IMR-90 (cell line): ENCODE results near the gene SLC44A1. TPM values are rescaled to one million over a fixed set of nuclear protein-coding genes. Genes with fewer than 3 reads are reported as not detected.

ENCODE experiments used
- ATAC-seq: fragments of 200-7000 bp; cut with Tn5 transposase; 2 replicates; pipeline ENCODE4 v1.9.1; 2020; ENCODE audit warnings: low read depth, mild to moderate bottlenecking, moderate library complexity
- BruUV-seq: library from RNA; stranded (reverse); fragments of 400-500 nt; replicated peaks from 2 replicates; lab custom pipeline; 2021; lab: Mats Ljungman, UMichigan
- CTCF ChIA-PET: fragments of 300-600 bp; formaldehyde crosslinking; extraction: SDS; loops from one replicate; lab custom pipeline; 2021; ENCODE audit warnings: antibody characterized with exemption; lab: Yijun Ruan, JAX
- POLR2A ChIA-PET: fragments of 300-600 bp; sonication (Branson Sonifier 250); formaldehyde crosslinking; loops from one replicate; lab custom pipeline; 2022; ENCODE audit warnings: antibody characterized with exemption; ENCODE audit not compliant: unreplicated experiment; lab: Charles Lee
- DNase-seq: peaks from one replicate; pipeline ENCODE4 v3.0.0; 2013
- H2AFZ ChIP-seq: replicated peaks from 2 replicates; pipeline ENCODE3; 2013; ENCODE audit warnings: low read length, mild to moderate bottlenecking; ENCODE audit not compliant: poor library complexity
- H2AK5ac ChIP-seq: 2 replicates; pipeline ENCODE4 v1.6.1; 2013; ENCODE audit warnings: low read depth, low read length, inconsistent platforms
- H2AK9ac ChIP-seq: replicated peaks from 2 replicates; pipeline ENCODE3; 2013; ENCODE audit warnings: mild to moderate bottlenecking, low read depth, low read length, moderate library complexity; ENCODE audit not compliant: poor library complexity
- H2BK120ac ChIP-seq: 2 replicates; pipeline ENCODE4 v1.6.1; 2013; ENCODE audit warnings: low read depth, low read length, inconsistent platforms
- H2BK15ac ChIP-seq: 3 replicates; pipeline ENCODE4 v1.6.1; 2013; ENCODE audit warnings: low read depth, low read length, inconsistent platforms
- H2BK20ac ChIP-seq: 2 replicates; pipeline ENCODE4 v1.6.1; 2013; ENCODE audit warnings: low read depth, mild to moderate bottlenecking, inconsistent platforms, low read length, moderate library complexity
- H2BK5ac ChIP-seq: 2 replicates; pipeline ENCODE4 v1.6.1; 2013; ENCODE audit warnings: mild to moderate bottlenecking, low read depth, low read length, inconsistent platforms; ENCODE audit not compliant: poor library complexity, severe bottlenecking
- H3K14ac ChIP-seq: replicated peaks from 2 replicates; pipeline ENCODE4 v1.6.1; 2013; ENCODE audit warnings: low read depth, low read length, inconsistent platforms
- H3K18ac ChIP-seq: 2 replicates; pipeline ENCODE4 v1.6.1; 2013; ENCODE audit warnings: low read depth, low read length, control low read depth
- H3K23ac ChIP-seq: 2 replicates; pipeline ENCODE4 v1.6.1; 2013; ENCODE audit warnings: low read depth, low read length, inconsistent platforms
- H3K27ac ChIP-seq: 2 replicates; pipeline ENCODE4 v1.5.1; 2013; ENCODE audit warnings: mild to moderate bottlenecking, control low read depth, low read length; ENCODE audit not compliant: insufficient read depth
- H3K27me3 ChIP-seq: 2 replicates; pipeline ENCODE4 v1.6.1; 2013; ENCODE audit warnings: low read length; ENCODE audit not compliant: control insufficient read depth, insufficient read depth
- H3K36me3 ChIP-seq: 2 replicates; pipeline ENCODE4 v1.6.1; 2013; ENCODE audit warnings: low read length, mixed read lengths; ENCODE audit not compliant: control insufficient read depth, insufficient read depth
- H3K4ac ChIP-seq: 2 replicates; pipeline ENCODE4 v1.6.1; 2013; ENCODE audit warnings: low read depth, low read length, inconsistent platforms
- H3K4me1 ChIP-seq: 2 replicates; pipeline ENCODE4 v1.6.1; 2013; ENCODE audit warnings: low read length, mixed read lengths; ENCODE audit not compliant: control insufficient read depth, insufficient read depth
- H3K4me2 ChIP-seq: 2 replicates; pipeline ENCODE4 v1.6.1; 2013; ENCODE audit warnings: low read depth, mild to moderate bottlenecking, control low read depth, low read length, moderate library complexity
- H3K4me3 ChIP-seq: 2 replicates; pipeline ENCODE4 v1.5.1; 2013; ENCODE audit warnings: low read depth, mild to moderate bottlenecking, control low read depth, low read length, moderate library complexity; ENCODE audit not compliant: insufficient read depth
- H3K56ac ChIP-seq: 2 replicates; pipeline ENCODE4 v1.6.1; 2013; ENCODE audit warnings: low read length, inconsistent platforms; ENCODE audit not compliant: insufficient read depth; ENCODE audit errors: extremely low read depth
- H3K79me1 ChIP-seq, 2 experiments: 2 replicates each; pipeline ENCODE4 v1.6.1; 2013; ENCODE audit warnings: low read length in 2 of 2, inconsistent platforms in 1 of 2, low read depth in 1 of 2
- H3K9ac ChIP-seq: 2 replicates; pipeline ENCODE4 v1.6.1; 2013; ENCODE audit warnings: low read depth, low read length, control low read depth
- H3K9me1 ChIP-seq: 2 replicates; pipeline ENCODE4 v1.6.1; 2013; ENCODE audit warnings: low read length, inconsistent platforms; ENCODE audit not compliant: insufficient read depth
- H3K9me3 ChIP-seq: 2 replicates; pipeline ENCODE4 v1.6.1; 2013; ENCODE audit warnings: low read length; ENCODE audit not compliant: control insufficient read depth, insufficient read depth
- H4K20me1 ChIP-seq: 2 replicates; pipeline ENCODE4 v1.6.1; 2013; ENCODE audit warnings: low read length, inconsistent platforms; ENCODE audit not compliant: insufficient read depth
- H4K5ac ChIP-seq: 2 replicates; pipeline ENCODE4 v1.6.1; 2013; ENCODE audit warnings: mild to moderate bottlenecking, low read depth, low read length, control low read depth
- H4K8ac ChIP-seq, 2 experiments: 2 replicates each; pipeline ENCODE4 v1.6.1; 2013; ENCODE audit warnings: low read depth in 2 of 2, low read length in 2 of 2, control low read depth in 1 of 2, inconsistent platforms in 1 of 2
- H4K91ac ChIP-seq: 2 replicates; pipeline ENCODE4 v1.6.1; 2013; ENCODE audit warnings: low read depth, low read length, inconsistent platforms; ENCODE audit not compliant: insufficient read depth
- BHLHE40 ChIP-seq: fragments of 150-350 bp; IDR thresholded peaks from 2 replicates; pipeline ENCODE4 v1.6.1; 2016; ENCODE audit warnings: mild to moderate bottlenecking, low read depth, low read length
- CEBPB ChIP-seq: IDR thresholded peaks from 2 replicates; pipeline ENCODE4 v1.6.1; 2012; ENCODE audit warnings: low read depth, low read length, improper control_type of control experiment
- CHD1 ChIP-seq: IDR thresholded peaks from 2 replicates; pipeline ENCODE4 v1.6.1; 2012; ENCODE audit warnings: low read depth, low read length, improper control_type of control experiment
- CTCF ChIP-seq: conservative IDR thresholded peaks from 2 replicates; pipeline ENCODE4 v1.5.1; 2012; ENCODE audit warnings: mild to moderate bottlenecking, low read depth, low read length, improper control_type of control experiment
- ELK1 ChIP-seq: fragments of 150-350 bp; IDR thresholded peaks from 2 replicates; pipeline ENCODE4 v1.6.1; 2016; ENCODE audit warnings: low read depth, mild to moderate bottlenecking, low read length, moderate library complexity, borderline replicate concordance
- FOS ChIP-seq: fragments of 150-350 bp; IDR thresholded peaks from 2 replicates; pipeline ENCODE4 v1.6.1; 2016; ENCODE audit warnings: low read depth, low read length
- MAFK ChIP-seq: IDR thresholded peaks from 2 replicates; pipeline ENCODE4 v1.6.1; 2012; ENCODE audit warnings: low read depth, low read length, improper control_type of control experiment
- MAZ ChIP-seq: IDR thresholded peaks from 2 replicates; pipeline ENCODE4 v1.6.1; 2012; ENCODE audit warnings: low read depth, mild to moderate bottlenecking, low read length, improper control_type of control experiment, moderate library complexity, borderline replicate concordance
- MXI1 ChIP-seq: IDR thresholded peaks from 2 replicates; pipeline ENCODE4 v1.6.1; 2012; ENCODE audit warnings: low read depth, mild to moderate bottlenecking, low read length, moderate library complexity, borderline replicate concordance
- NFE2L2 ChIP-seq: fragments of 150-350 bp; IDR thresholded peaks from 2 replicates; pipeline ENCODE4 v1.6.1; 2016; ENCODE audit warnings: low read depth, mild to moderate bottlenecking, low read length
- POLR2A ChIP-seq: IDR thresholded peaks from 2 replicates; pipeline ENCODE4 v1.6.1; 2012; ENCODE audit warnings: mild to moderate bottlenecking, low read depth, low read length
- RAD21 ChIP-seq: IDR thresholded peaks from 2 replicates; pipeline ENCODE4 v1.6.1; 2012; ENCODE audit warnings: low read length, improper control_type of control experiment
- RCOR1 ChIP-seq: IDR thresholded peaks from 2 replicates; pipeline ENCODE4 v1.6.1; 2012; ENCODE audit warnings: mild to moderate bottlenecking, low read length, improper control_type of control experiment; ENCODE audit not compliant: insufficient replicate concordance
- RFX5 ChIP-seq: IDR thresholded peaks from 2 replicates; pipeline ENCODE4 v1.8.0; 2012; ENCODE audit warnings: low read depth, mild to moderate bottlenecking, low read length, moderate library complexity
- SMC3 ChIP-seq: fragments of 150-350 bp; IDR thresholded peaks from 2 replicates; pipeline ENCODE4 v1.6.1; 2016; ENCODE audit warnings: low read depth, mild to moderate bottlenecking, antibody characterized with exemption, low read length, moderate library complexity
- USF2 ChIP-seq: fragments of 150-350 bp; IDR thresholded peaks from 2 replicates; pipeline ENCODE4 v1.6.1; 2017; ENCODE audit warnings: mild to moderate bottlenecking, antibody characterized with exemption, low read length, low read depth
- dilution Hi-C: fragments of 300-500 bp; cut with HindIII; formaldehyde crosslinking; loops from one replicate; pipeline ENCODE4 v1.14.3; 2018; ENCODE audit warnings: low sequenced_read_pairs; ENCODE audit not compliant: unreplicated experiment
- in situ Hi-C: fragments of 300-500 bp; cut with MboI; formaldehyde crosslinking; loops from 3 replicates; pipeline ENCODE4 v1.14.3; 2019; ENCODE audit warnings: low sequenced_read_pairs, inconsistent platforms, mixed read lengths
- intact Hi-C: fragments of 100-400 bp; cut with micrococcal nuclease; formaldehyde crosslinking; loops from 2 replicates; pipeline ENCODE4 v1.10.0; 2022
- polyA plus RNA-seq, 3 experiments: library from polyadenylated mRNA; depleted of rRNA; stranded (reverse); fragments of >200 nt; gene quantifications; 2 replicates each; pipeline ENCODE4 v1.2.3, GENCODE V29; 2012; ENCODE audit warnings: low replicate concordance in 1 of 3
- total RNA-seq: library from RNA; depleted of rRNA; stranded (reverse); fragments of >200 nt; gene quantifications from 2 replicates; pipeline ENCODE4 v1.2.3, GENCODE V29; 2012

Gene SLC44A1
- total and polyA plus RNA-seq, 2 of the 4 experiments (the other 2 are of a cell fraction): 5.2 to 21.7 TPM

- H3K9me3 ChIP-seq: no peaks in the 10 kb centered on the region
- BruUV-seq: no TSS peak
- H3K4me3 ChIP-seq: no peak overlapping the region
- no peak for TF ChIP-seq USF2
- TF ChIP-seq MAZ: no peak
- no peak for TF ChIP-seq NFE2L2
- TF ChIP-seq CHD1: no peak
- TF ChIP-seq POLR2A: no peak
- no peak for TF ChIP-seq CTCF
- TF ChIP-seq FOS: no peak
- no peak for TF ChIP-seq SMC3
- TF ChIP-seq RCOR1: no peak
- no peak for TF ChIP-seq BHLHE40
- TF ChIP-seq ELK1: no peak
- TF ChIP-seq MAFK: no peak
- TF ChIP-seq CEBPB: no peak
- no peak for TF ChIP-seq MXI1
- TF ChIP-seq RFX5: no peak
- TF ChIP-seq RAD21: no peak
- no peak overlapping the region for H3K14ac ChIP-seq
- intact Hi-C loops (no loop called here), dilution Hi-C loops (no loop called here), in situ Hi-C loops (loop anchor here (25.0 kb wide), 1 partner anchor 96 kb away; no protein-coding TSS in a partner anchor)
- no peak overlapping the region for H2BK5ac ChIP-seq
- peaks cover 0 to 8% of the 10 kb centered on the region in 2 experiments; a peak in 2 of 4 replicates for H3K79me1 ChIP-seq
- no peak overlapping the region for H4K91ac ChIP-seq
- no peaks in the 10 kb centered on the region for H3K4me1 ChIP-seq
- H2BK20ac ChIP-seq: no peak overlapping the region
- no peak overlapping the region for H2AK5ac ChIP-seq
- H2AK9ac ChIP-seq: no peak overlapping the region
- no peak overlapping the region for H3K27ac ChIP-seq
- no peak overlapping the region for H3K4me2 ChIP-seq
- no peak overlapping the region for H2AFZ ChIP-seq
- H3K36me3 ChIP-seq: no peaks in the 10 kb centered on the region
- no peak overlapping the region for H3K4ac ChIP-seq
- H3K27me3 ChIP-seq: no peaks in the 10 kb centered on the region
- ATAC-seq (no peak), DNase-seq (no peak)
- H4K20me1 ChIP-seq: no peaks in the 10 kb centered on the region; the same call in 1 of the 2 replicates
- H3K18ac ChIP-seq: no peak overlapping the region
- H4K5ac ChIP-seq: no peak overlapping the region
- no peak overlapping the region for H3K23ac ChIP-seq
- no peaks in the 10 kb centered on the region for H3K9me1 ChIP-seq
- ChIA-PET CTCF (interaction anchor here (0.9 kb wide), 1 partner anchor 26 kb away, joined by 3 read pairs; no protein-coding TSS in a partner anchor), POLR2A (no interaction called here)
- no peak overlapping the region for H3K56ac ChIP-seq
- no peak overlapping the region for H4K8ac ChIP-seq
- no peak overlapping the region for H2BK15ac ChIP-seq
- H2BK120ac ChIP-seq: no peak overlapping the region
- no peak overlapping the region for H3K9ac ChIP-seq
Measured at GRCh38 chr9:105483618-105484017, 239.2 kb downstream of the SLC44A1 start.
